Fibroblast of lung (primary cell): ENCODE data around the gene TNFRSF11A.

ENCODE experiments used
- CTCF ChIP-seq, 2 donors: IDR thresholded peaks in 1 of 2; conservative IDR thresholded peaks in 1 of 2; 1 replicate in 1 of 2; 2 replicates in 1 of 2; pipeline ENCODE4 v1.5.1; 2011 to 2012; ENCODE audit warnings: low read length in 2 of 2, control low read depth in 1 of 2, inconsistent platforms in 1 of 2, low read depth in 1 of 2, mild to moderate bottlenecking in 1 of 2
- EZH2 ChIP-seq: IDR thresholded peaks from 2 replicates; pipeline ENCODE4 v1.5.1; 2012; ENCODE audit warnings: low read length, control low read depth, mild to moderate bottlenecking; ENCODE audit errors: missing control alignments

DNA sequence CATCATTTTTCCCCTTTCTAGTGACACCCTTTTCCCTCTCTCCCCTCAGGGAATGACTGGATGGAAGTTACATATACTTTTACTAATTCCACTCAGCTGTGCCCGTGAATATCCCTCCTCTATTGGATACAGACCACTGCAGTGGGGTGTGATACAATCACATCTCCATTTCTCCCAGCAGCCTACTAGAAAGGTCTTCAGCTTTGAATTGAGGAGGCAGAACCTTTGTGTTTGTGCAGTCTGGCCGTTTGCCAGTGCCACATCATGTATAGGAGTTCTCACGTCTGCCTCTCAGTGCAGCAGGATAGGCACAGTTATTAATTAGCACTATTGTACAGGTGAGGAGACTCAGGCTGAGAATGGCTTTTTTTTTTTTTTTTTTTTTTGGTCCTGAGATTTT is 16.4 kb downstream of the TNFRSF11A start:
- TF ChIP-seq CTCF (conservative IDR thresholded peaks at IDR 0.05 in 1 of 2, IDR thresholded peaks at IDR 0.05 in 1 of 2; ENCODE audit: low read depth in 1 of 2, low read length in 2 of 2) (no peak), EZH2 (no peak)
